H1 (cell line): Measurements from ENCODE around the gene NCOA1. TPM values are rescaled to one million over a fixed set of nuclear protein-coding genes. Genes with fewer than 3 reads are reported as not detected.

ENCODE experiments used
- CTCF ChIA-PET: fragments of 300-600 bp; sonication (Branson Sonifier 250); formaldehyde crosslinking; loops from one replicate; lab custom pipeline; 2021; ENCODE audit not compliant: partially characterized antibody; lab: Charles Lee
- POLR2A ChIA-PET: fragments of 300-600 bp; sonication (Branson Sonifier 250); formaldehyde crosslinking; loops from one replicate; lab custom pipeline; 2021; ENCODE audit warnings: inconsistent platforms; ENCODE audit not compliant: partially characterized antibody; lab: Charles Lee
- DNase-seq, 2 experiments: peaks; one replicate each; pipeline versions ENCODE4 v3.0.0 to v3.0.0-alpha.2; 2010 to 2022; ENCODE audit warnings: low spot score in 2 of 2, low read depth in 1 of 2, mixed read lengths in 1 of 2
- FAIRE-seq: peaks from 2 replicates; lab custom pipeline; 2011; peaks lifted over from hg19 to GRCh38; lab: Jason Lieb, UNC
- H2AFZ ChIP-seq: 2 replicates; pipeline ENCODE4 v1.8.1; 2012; ENCODE audit warnings: low read length, inconsistent platforms
- H2AK5ac ChIP-seq: 2 replicates; pipeline ENCODE4 v1.6.1; 2013; ENCODE audit warnings: low read depth, low read length
- H2BK120ac ChIP-seq: replicated peaks from 2 replicates; pipeline ENCODE3; 2013; ENCODE audit warnings: low read depth, low read length, inconsistent platforms
- H2BK12ac ChIP-seq: 2 replicates; pipeline ENCODE4 v1.6.1; 2013; ENCODE audit warnings: low read depth, low read length
- H2BK15ac ChIP-seq: 2 replicates; pipeline ENCODE4 v1.6.1; 2013; ENCODE audit warnings: low read length
- H2BK20ac ChIP-seq: 2 replicates; pipeline ENCODE4 v1.6.1; 2013; ENCODE audit warnings: low read length
- H2BK5ac ChIP-seq: 2 replicates; pipeline ENCODE4 v1.6.1; 2013; ENCODE audit warnings: low read depth, low read length
- H3K14ac ChIP-seq: 2 replicates; pipeline ENCODE4 v1.6.1; 2013; ENCODE audit warnings: inconsistent platforms; ENCODE audit not compliant: insufficient read length
- H3K18ac ChIP-seq: 2 replicates; pipeline ENCODE4 v1.6.1; 2013; ENCODE audit warnings: low read length; ENCODE audit errors: extremely low read depth
- H3K23ac ChIP-seq: 2 replicates; pipeline ENCODE4 v1.6.1; 2013; ENCODE audit warnings: inconsistent platforms; ENCODE audit not compliant: insufficient read length
- H3K23me2 ChIP-seq: 2 replicates; pipeline ENCODE4 v1.6.1; 2013; ENCODE audit warnings: low read depth, low read length
- H3K27ac ChIP-seq: 2 replicates; pipeline ENCODE4 v1.6.1; 2011; ENCODE audit warnings: low read depth, low read length, inconsistent platforms
- H3K27me3 ChIP-seq, 4 experiments: replicated peaks in 1 of 4; 1 replicate in 1 of 4; 2 replicates in 3 of 4; pipeline versions ENCODE4 v1.6.1 to v1.8.1; 2011 to 2013; ENCODE audit warnings: low read length in 3 of 4, mild to moderate bottlenecking in 3 of 4, inconsistent platforms in 2 of 4, mixed read lengths in 2 of 4, moderate library complexity in 1 of 4; ENCODE audit not compliant: control insufficient read depth in 3 of 4, insufficient read depth in 3 of 4; ENCODE audit errors: extremely low read depth in 1 of 4
- H3K36me3 ChIP-seq, 4 experiments: 2 replicates each; pipeline versions ENCODE4 v1.6.1 to v1.8.1; 2011 to 2013; ENCODE audit warnings: mild to moderate bottlenecking in 4 of 4, low read length in 3 of 4, moderate library complexity in 2 of 4, control low read depth in 1 of 4, inconsistent platforms in 1 of 4; ENCODE audit not compliant: insufficient read depth in 4 of 4, control insufficient read depth in 2 of 4
- H3K4ac ChIP-seq: replicated peaks from 2 replicates; pipeline ENCODE3; 2013; ENCODE audit warnings: low read length, low read depth, mixed read lengths, inconsistent platforms; ENCODE audit not compliant: insufficient read length
- H3K4me1 ChIP-seq, 4 experiments: replicated peaks in 1 of 4; 1 replicate in 1 of 4; 2 replicates in 3 of 4; pipeline versions ENCODE4 v1.6.1 to v1.8.1; 2011 to 2013; ENCODE audit warnings: low read length in 3 of 4, inconsistent platforms in 2 of 4, mixed read lengths in 1 of 4; ENCODE audit not compliant: insufficient read depth in 4 of 4, control insufficient read depth in 3 of 4
- H3K4me2 ChIP-seq, 2 experiments: 2 replicates each; pipeline versions ENCODE4 v1.6.1 to v1.8.1; 2011 to 2013; ENCODE audit warnings: low read depth in 2 of 2, low read length in 2 of 2, control low read depth in 1 of 2, inconsistent platforms in 1 of 2, mild to moderate bottlenecking in 1 of 2; ENCODE audit not compliant: insufficient read depth in 1 of 2
- H3K4me3 ChIP-seq, 4 experiments: fragments of 200-600, 300-600 bp in 1 of 4; sonication (generic), shearing (Covaris generic), sonication (Bioruptor Twin) in 1 of 4; 2 replicates each; pipeline versions ENCODE4 v1.5.1 to v1.8.1; 2011 to 2016; ENCODE audit warnings: low read length in 4 of 4, low read depth in 3 of 4, control low read depth in 2 of 4, inconsistent platforms in 2 of 4, mild to moderate bottlenecking in 2 of 4, mixed read lengths in 1 of 4, moderate library complexity in 1 of 4; ENCODE audit not compliant: insufficient read depth in 2 of 4; ENCODE audit errors: extremely low read depth in 1 of 4
- H3K56ac ChIP-seq: replicated peaks from 2 replicates; pipeline ENCODE3; 2013; ENCODE audit warnings: low read depth, mild to moderate bottlenecking, mixed read lengths, low read length, inconsistent platforms; ENCODE audit not compliant: insufficient read length
- H3K79me1 ChIP-seq: 2 replicates; pipeline ENCODE4 v1.6.1; 2013; ENCODE audit warnings: low read depth, low read length, control low read depth
- H3K79me2 ChIP-seq, 2 experiments: 2 replicates each; pipeline versions ENCODE4 v1.6.1 to v1.8.1; 2012 to 2013; ENCODE audit warnings: low read length in 2 of 2, mild to moderate bottlenecking in 2 of 2, inconsistent platforms in 1 of 2; ENCODE audit not compliant: insufficient read depth in 2 of 2, control insufficient read depth in 1 of 2
- H3K9ac ChIP-seq, 4 experiments: replicated peaks in 1 of 4; 1 replicate in 1 of 4; 2 replicates in 3 of 4; pipeline versions ENCODE4 v1.6.1 to v1.8.1; 2011 to 2013; ENCODE audit warnings: low read depth in 3 of 4, low read length in 3 of 4, control low read depth in 2 of 4, mild to moderate bottlenecking in 2 of 4, moderate library complexity in 2 of 4, inconsistent platforms in 1 of 4; ENCODE audit errors: extremely low read depth in 1 of 4
- H3K9me3 ChIP-seq, 2 experiments: 2 replicates each; pipeline versions ENCODE4 v1.6.1 to v1.8.1; 2012 to 2013; ENCODE audit warnings: mild to moderate bottlenecking in 2 of 2, moderate library complexity in 2 of 2, control low read depth in 1 of 2, inconsistent platforms in 1 of 2, low read depth in 1 of 2, low read length in 1 of 2, mixed read lengths in 1 of 2; ENCODE audit not compliant: insufficient read depth in 2 of 2
- H4K20me1 ChIP-seq, 2 experiments: replicated peaks in 1 of 2; 2 replicates each; pipeline versions ENCODE3 to v1.8.1; 2011 to 2013; ENCODE audit warnings: inconsistent platforms in 2 of 2, low read length in 2 of 2, mild to moderate bottlenecking in 1 of 2; ENCODE audit not compliant: insufficient read depth in 2 of 2, control insufficient read depth in 1 of 2
- H4K5ac ChIP-seq: 2 replicates; pipeline ENCODE4 v1.6.1; 2013; ENCODE audit warnings: low read length, low read depth, mixed read lengths, inconsistent platforms; ENCODE audit not compliant: insufficient read length
- H4K8ac ChIP-seq: 2 replicates; pipeline ENCODE4 v1.8.0; 2013; ENCODE audit warnings: mild to moderate bottlenecking, moderate library complexity, low read length, inconsistent platforms; ENCODE audit not compliant: insufficient read depth; ENCODE audit errors: extremely low read depth
- H4K91ac ChIP-seq: replicated peaks from 2 replicates; pipeline ENCODE3; 2013; ENCODE audit warnings: low read length, mixed read lengths, inconsistent platforms; ENCODE audit not compliant: insufficient read length
- NANOG ChIP-seq: IDR thresholded peaks from 2 replicates; pipeline ENCODE4 v1.6.1; 2011; ENCODE audit warnings: low read length, low read depth, mild to moderate bottlenecking, inconsistent platforms; ENCODE audit not compliant: insufficient read depth, poor library complexity, severe bottlenecking
- WGBS, 2 experiments: shearing (Covaris generic) in 1 of 2; methylation state at CpG; one replicate each; pipeline versions ENCODE4 v1.1.6 to v1.1.7; 2013 to 2015; ENCODE audit warnings: low lambda C conversion rate in 2 of 2, mixed read lengths in 2 of 2, inconsistent platforms in 1 of 2, low coverage in 1 of 2, missing lambda C conversion rate in 1 of 2; ENCODE audit not compliant: insufficient replicate concordance in 2 of 2, insufficient coverage in 1 of 2, insufficient read length in 1 of 2; ENCODE audit errors: extremely low coverage in 1 of 2, missing lambda C conversion rate in 1 of 2; 5-methylcytosine and 5-hydroxymethylcytosine counted together
- polyA plus RNA-seq, 7 experiments: library from polyadenylated mRNA; depleted of rRNA in 3 of 7; stranded (reverse) in 5 of 7; unstranded in 2 of 7; fragments of >200 nt in 5 of 7; fragments of 200-250 nt in 2 of 7; gene quantifications; 1 replicate in 5 of 7; 2 replicates in 1 of 7; 4 replicates in 1 of 7; pipeline versions ENCODE4 v1.2.1 to v1.2.3, GENCODE V29; 2011 to 2013; ENCODE audit warnings: missing spikeins in 2 of 7, mixed read lengths in 2 of 7
- total RNA-seq: library from RNA; stranded (reverse); fragmentation: NEBNext Ultra II Directional; extraction: Animal tissue kit (Norgen Biotek cat#: 25700); gene quantifications from 2 replicates; pipeline ENCODE4 v1.2.1, GENCODE V29; 2021

NCOA1 gene
- total and polyA plus RNA-seq, 2 of the 8 experiments (the other 6 are each of a cell fraction or from before 2014, with no cell fraction given): 12.8 to 17.9 TPM

GRCh38 chr2:24756789-24757188 is 265.7 kb downstream of the NCOA1 start:
- POLR2A ChIA-PET: no interaction called here

More at GRCh38 chr2:24756789-24757188, 265.7 kb downstream of the NCOA1 start:
- Histone ChIP-seq H3K9ac (no peak overlapping the region), H4K20me1 (no peaks in the 10 kb centered on the region), H2BK5ac (no peak overlapping the region), H4K91ac (no peak overlapping the region), H3K14ac (no peak overlapping the region), H2BK120ac (no peak overlapping the region), H3K18ac (no peak overlapping the region), H2BK20ac (no peak overlapping the region), H3K4ac (no peak overlapping the region), H3K79me2 (no peaks in the 10 kb centered on the region), H3K27me3 (peaks cover 0 to 2% (median 0%) of the 10 kb centered on the region in 4 experiments; a peak in 1 of 7 replicates), H2AK5ac (no peak overlapping the region), H2AFZ (no peak overlapping the region), H3K79me1 (no peaks in the 10 kb centered on the region), H3K27ac (no peak overlapping the region), H4K5ac (no peak overlapping the region), H3K9me3 (no peaks in the 10 kb centered on the region), H3K36me3 (peaks cover 0 to 5% (median 3%) of the 10 kb centered on the region in 4 experiments; a peak in 4 of 8 replicates), H3K4me3 (no peak overlapping the region), H2BK15ac (no peak overlapping the region), H4K8ac (no peak overlapping the region), H3K4me2 (no peak overlapping the region), H3K23me2 (no peaks in the 10 kb centered on the region; the same call in 1 of the 2 replicates), H3K56ac (no peak overlapping the region), H3K23ac (no peak overlapping the region), H3K4me1 (peaks cover 2 to 5% (median 3%) of the 10 kb centered on the region in 4 experiments; a peak in 5 of 7 replicates), H2BK12ac (no peak overlapping the region)
- DNase-seq (no peak), FAIRE-seq (no peak)
- WGBS, 2 experiments: 96% methylated on average over 1 of the region's 1 CpG; no CpG with 5 or more reads in 1 of the 2 experiments
- no peak for TF ChIP-seq NANOG
- CTCF ChIA-PET: interaction anchor here (0.7 to 1.1 kb wide), 2 partner anchors 23 to 65 kb away, joined by 3 to 4 read pairs; no protein-coding TSS in a partner anchor
